B cell (primary cell): ENCODE results near the gene TMEM179B. TPM values are rescaled to one million over a fixed set of nuclear protein-coding genes. Genes with fewer than 3 reads are reported as not detected.
A peak's percentile ranks its signal among the peaks of the same experiment; 100 is the strongest.

Experiments
- ATAC-seq: fragments of 200-7000 bp; cut with Tn5 transposase; one replicate; pipeline ENCODE4 v1.10.0; 2021; ENCODE audit warnings: low read depth, mild to moderate bottlenecking, moderate number of reproducible peaks, moderate library complexity
- CTCF ChIA-PET: fragments of 350-600 bp; sonication (Branson Sonifier 250); formaldehyde crosslinking; loops from one replicate; lab custom pipeline; 2021; ENCODE audit warnings: antibody characterized with exemption, inconsistent platforms; lab: Charles Lee
- POLR2A ChIA-PET: fragments of 350-600 bp; sonication (Branson Sonifier 250); formaldehyde crosslinking; loops from one replicate; lab custom pipeline; 2021; ENCODE audit warnings: antibody characterized with exemption; lab: Charles Lee
- DNase-seq: peaks from one replicate; pipeline ENCODE4 v3.0.0; 2013
- H2AFZ ChIP-seq: 2 replicates; pipeline ENCODE4 v1.6.1; 2012; ENCODE audit warnings: mild to moderate bottlenecking, low read depth, low read length; ENCODE audit not compliant: insufficient read depth, poor library complexity, severe bottlenecking
- H3K27ac ChIP-seq, 2 donors: 1 replicate in 1 of 2; 2 replicates in 1 of 2; pipeline ENCODE4 v1.5.1; 2012 to 2013; ENCODE audit warnings: low read length in 2 of 2, mild to moderate bottlenecking in 2 of 2, moderate library complexity in 1 of 2
- H3K27me3 ChIP-seq, 4 experiments: fragments of 200-600 bp in 1 of 4; sonication (generic) in 1 of 4; replicated peaks in 1 of 4; 1 replicate in 2 of 4; 2 replicates in 2 of 4; pipeline versions ENCODE4 v1.6.1 to v1.7.0; 2013 to 2016; ENCODE audit warnings: low read length in 3 of 4, mild to moderate bottlenecking in 2 of 4, mixed read lengths in 1 of 4, moderate library complexity in 1 of 4; ENCODE audit not compliant: insufficient read depth in 4 of 4, control insufficient read depth in 3 of 4; ENCODE audit errors: control extremely low read depth in 1 of 4
- H3K36me3 ChIP-seq, 2 experiments: replicated peaks in 1 of 2; 1 replicate in 1 of 2; 2 replicates in 1 of 2; pipeline versions ENCODE4 v1.6.1 to v1.7.1; 2013; ENCODE audit warnings: low read length in 1 of 2; ENCODE audit not compliant: insufficient read depth in 2 of 2, control insufficient read depth in 1 of 2; ENCODE audit errors: control extremely low read depth in 1 of 2, extremely low read depth in 1 of 2
- H3K4me1 ChIP-seq, 2 donors: fragments of 200-600 bp in 1 of 2; sonication (generic) in 1 of 2; 1 replicate in 1 of 2; 2 replicates in 1 of 2; pipeline versions ENCODE4 v1.5.1 to v1.6.1; 2013 to 2017; ENCODE audit warnings: low read length in 2 of 2; ENCODE audit not compliant: control insufficient read depth in 2 of 2, insufficient read depth in 2 of 2
- H3K4me2 ChIP-seq: replicated peaks from 2 replicates; pipeline ENCODE3; 2012; ENCODE audit warnings: mild to moderate bottlenecking, low read depth, low read length; ENCODE audit not compliant: poor library complexity, severe bottlenecking
- H3K4me3 ChIP-seq, 5 experiments: fragments of 200-600 bp in 1 of 5; sonication (generic) in 1 of 5; 1 replicate in 3 of 5; 2 replicates in 2 of 5; pipeline versions ENCODE4 v1.5.1 to v1.7.0; 2011 to 2016; ENCODE audit warnings: low read length in 4 of 5, mild to moderate bottlenecking in 4 of 5, low read depth in 2 of 5, control low read depth in 1 of 5, moderate library complexity in 1 of 5; ENCODE audit not compliant: insufficient read depth in 1 of 5; ENCODE audit errors: control extremely low read depth in 1 of 5, extremely low read depth in 1 of 5
- H3K79me2 ChIP-seq: fragments of 200-600 bp; sonication (generic); one replicate; pipeline ENCODE4 v1.6.0; 2016; ENCODE audit warnings: low read length; ENCODE audit not compliant: control insufficient read depth, insufficient read depth
- H3K9ac ChIP-seq: fragments of 200-600 bp; sonication (generic); 2 replicates; pipeline ENCODE4 v1.6.1; 2017; ENCODE audit warnings: mild to moderate bottlenecking, low read length, moderate library complexity
- H3K9me3 ChIP-seq, 3 donors: one replicate each; pipeline versions ENCODE4 v1.6.1 to v1.7.1; 2013; ENCODE audit warnings: low read length in 2 of 3; ENCODE audit not compliant: control insufficient read depth in 2 of 3, insufficient read depth in 1 of 3; ENCODE audit errors: control extremely low read depth in 1 of 3
- H4K20me1 ChIP-seq: 2 replicates; pipeline ENCODE4 v1.6.0; 2012; ENCODE audit warnings: mild to moderate bottlenecking, low read length; ENCODE audit not compliant: insufficient read depth, control insufficient read depth, poor library complexity, severe bottlenecking
- H3K27ac Mint-ChIP-seq: one replicate; pipeline ENCODE4 v1.8.0; 2021; ENCODE audit warnings: mixed read lengths
- H3K27me3 Mint-ChIP-seq: one replicate; pipeline ENCODE4 v1.8.0; 2021; ENCODE audit warnings: mixed read lengths
- H3K4me1 Mint-ChIP-seq: one replicate; pipeline ENCODE4 v1.8.0; 2021; ENCODE audit warnings: mixed read lengths
- H3K4me3 Mint-ChIP-seq: one replicate; pipeline ENCODE4 v1.8.0; 2021; ENCODE audit warnings: mixed read lengths
- H3K9me3 Mint-ChIP-seq: one replicate; pipeline ENCODE4 v1.8.0; 2022; ENCODE audit warnings: mixed read lengths; ENCODE audit not compliant: insufficient read depth
- EZH2 ChIP-seq: IDR thresholded peaks from 2 replicates; pipeline ENCODE4 v1.6.1; 2012; ENCODE audit warnings: borderline replicate concordance, low read depth, mild to moderate bottlenecking, moderate library complexity, low read length; ENCODE audit not compliant: insufficient read depth, poor library complexity, severe bottlenecking
- WGBS: methylation state at CpG from one replicate; pipeline ENCODE4 v1.1.5; 2013; ENCODE audit warnings: missing lambda C conversion rate; ENCODE audit not compliant: insufficient coverage; 5-methylcytosine and 5-hydroxymethylcytosine counted together
- intact Hi-C: fragments of 100-400 bp; cut with micrococcal nuclease; formaldehyde crosslinking; loops from one replicate; pipeline ENCODE4 v1.10.0; 2022
- polyA plus RNA-seq: library from polyadenylated mRNA; depleted of rRNA; stranded (reverse); fragments of >200 nt; gene quantifications from 2 replicates; pipeline ENCODE4 v1.2.3, GENCODE V29; 2012
- total RNA-seq, 2 donors: library from RNA; stranded (reverse); fragments of 120-200 nt in 1 of 2; gene quantifications; 1 replicate in 1 of 2; 2 replicates in 1 of 2; pipeline versions ENCODE4 v1.2.3 to v1.2.4, GENCODE V29; 2013 to 2022
- TF ChIP-seq, protein P1 (sequence below): fragments of 200-600 bp; IDR thresholded peaks from one replicate; pipeline ENCODE4 v1.8.0; 2022; ENCODE audit warnings: antibody characterized with exemption, mild to moderate bottlenecking

TMEM179B gene
- total and polyA plus RNA-seq, 2 donors (not counting 1 experiment from before 2014, with no cell fraction given), result 62.3 to 64.3 TPM

DNA sequence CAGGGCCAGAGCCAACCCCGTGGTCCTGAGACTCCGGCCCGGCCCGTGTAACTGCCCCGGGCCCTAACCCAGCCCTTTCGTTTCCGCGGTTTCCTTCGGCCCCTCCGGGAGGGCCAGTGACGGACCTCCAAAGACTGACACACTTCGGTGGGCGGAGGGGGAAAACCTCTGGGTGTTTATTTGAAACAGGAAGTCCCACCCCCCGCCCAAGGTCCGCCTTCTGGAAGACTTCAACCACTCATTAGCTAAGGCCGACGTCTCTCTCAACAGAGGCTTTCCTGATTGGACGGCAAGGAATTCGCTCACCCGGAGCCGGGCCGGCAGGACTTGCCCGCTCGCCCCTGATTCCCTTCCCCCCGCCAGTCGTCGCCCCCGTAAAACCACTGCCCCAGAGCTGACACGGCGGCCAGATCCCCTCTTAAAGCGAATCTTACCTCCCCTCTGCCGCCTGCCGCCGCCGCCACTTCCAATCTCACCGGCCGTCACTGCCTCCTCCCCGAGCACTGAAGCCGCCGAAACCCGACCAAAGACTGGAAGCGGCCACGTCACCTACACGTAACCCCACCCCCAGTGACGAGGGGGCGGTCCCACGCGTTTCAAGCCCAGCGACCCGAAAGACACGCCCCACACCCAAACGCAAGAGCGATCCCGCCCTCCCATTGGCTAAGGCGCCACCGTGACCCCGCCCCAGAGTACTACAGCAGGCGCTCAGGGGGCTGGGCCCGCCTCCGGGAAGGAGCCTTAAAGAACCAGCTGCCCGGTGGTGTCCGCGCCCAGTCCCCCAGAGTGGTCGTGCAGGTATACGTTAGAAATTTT is 44.5 kb downstream of the TMEM179B start, which contains the start of gene STX5:
TSS of gene STX5 (minus strand) at position 532 of the 816 bp plus-strand sequence. CDS start 808 bp downstream, outside the sequence.
- peak within 1 kb of the TSS; percentile 75 for H2AFZ ChIP-seq
- intact Hi-C loops, result loop anchor here (1.0 to 2.0 kb wide), 10 partner anchors 8 to 257 kb away; partner anchors contain the start of genes GANAB, HNRNPUL2, NXF1 and TAF6L
- H3K79me2 ChIP-seq, result peaks cover 84% of the 10 kb centered on the region
- H3K9ac ChIP-seq, result peak within 1 kb of the TSS; percentile 99
- no peaks in the 10 kb centered on the region for H3K9me3 ChIP-seq
- peaks cover 36% of the 10 kb centered on the region for H4K20me1 ChIP-seq
- H3K4me3 Mint-ChIP-seq, result peak within 1 kb of the TSS; percentile 92
- H3K27ac Mint-ChIP-seq, result peak within 1 kb of the TSS; percentile 97
- POLR2A ChIA-PET, result interaction anchor here (0.6 to 2.8 kb wide), 16 partner anchors 9 to 241 kb away, joined by 3 to 53 read pairs (median 9); partner anchors contain the start of genes C11orf98, CSKMT, HNRNPUL2 and MTA2
- DNase-seq, result peak; percentile 100
- peaks cover 16 to 30% of the 10 kb centered on the region in 2 donors for H3K4me1 ChIP-seq
- CTCF ChIA-PET, result interaction anchor here (0.6 to 2.8 kb wide), 12 partner anchors 9 to 294 kb away, joined by 3 to 14 read pairs (median 5); partner anchors contain the start of genes TMEM179B, TTC9C and ZBTB3
- no peaks in the 10 kb centered on the region for H3K27me3 ChIP-seq
- peak within 1 kb of the TSS; percentile 94 for H3K4me2 ChIP-seq
- peak; percentile 95 for ATAC-seq
- peak within 1 kb of the TSS; percentile 96 to 99 for H3K27ac ChIP-seq
- peak within 1 kb of the TSS; percentile 69 to 96 (median 92) for H3K4me3 ChIP-seq
- H3K4me1 Mint-ChIP-seq, result peaks cover 43% of the 10 kb centered on the region
- no peaks in the 10 kb centered on the region for H3K9me3 Mint-ChIP-seq
- TF ChIP-seq, protein P1, sequence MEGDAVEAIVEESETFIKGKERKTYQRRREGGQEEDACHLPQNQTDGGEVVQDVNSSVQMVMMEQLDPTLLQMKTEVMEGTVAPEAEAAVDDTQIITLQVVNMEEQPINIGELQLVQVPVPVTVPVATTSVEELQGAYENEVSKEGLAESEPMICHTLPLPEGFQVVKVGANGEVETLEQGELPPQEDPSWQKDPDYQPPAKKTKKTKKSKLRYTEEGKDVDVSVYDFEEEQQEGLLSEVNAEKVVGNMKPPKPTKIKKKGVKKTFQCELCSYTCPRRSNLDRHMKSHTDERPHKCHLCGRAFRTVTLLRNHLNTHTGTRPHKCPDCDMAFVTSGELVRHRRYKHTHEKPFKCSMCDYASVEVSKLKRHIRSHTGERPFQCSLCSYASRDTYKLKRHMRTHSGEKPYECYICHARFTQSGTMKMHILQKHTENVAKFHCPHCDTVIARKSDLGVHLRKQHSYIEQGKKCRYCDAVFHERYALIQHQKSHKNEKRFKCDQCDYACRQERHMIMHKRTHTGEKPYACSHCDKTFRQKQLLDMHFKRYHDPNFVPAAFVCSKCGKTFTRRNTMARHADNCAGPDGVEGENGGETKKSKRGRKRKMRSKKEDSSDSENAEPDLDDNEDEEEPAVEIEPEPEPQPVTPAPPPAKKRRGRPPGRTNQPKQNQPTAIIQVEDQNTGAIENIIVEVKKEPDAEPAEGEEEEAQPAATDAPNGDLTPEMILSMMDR, result no peak
- no peak for TF ChIP-seq EZH2
- WGBS, result under 1% methylated on average over 61 of the region's 65 CpGs
- H3K27me3 Mint-ChIP-seq, result no peaks in the 10 kb centered on the region
- peaks cover 4 to 49% of the 10 kb centered on the region in 2 experiments for H3K36me3 ChIP-seq
